Mammary epithelial cell (primary cell): ENCODE measurements around the gene TRIM63.

Experiments used
- CTCF ChIP-seq, 2 donors: IDR thresholded peaks in 1 of 2; conservative IDR thresholded peaks in 1 of 2; 2 replicates each; pipeline ENCODE4 v1.5.1; 2011 to 2012; ENCODE audit warnings: inconsistent platforms in 2 of 2, low read length in 2 of 2, mild to moderate bottlenecking in 2 of 2, control low read depth in 1 of 2, low read depth in 1 of 2; ENCODE audit not compliant: insufficient read depth in 1 of 2; ENCODE audit errors: extremely low read depth in 1 of 2
- EZH2 ChIP-seq: IDR thresholded peaks from 2 replicates; pipeline ENCODE4 v1.6.1; 2012; ENCODE audit warnings: low read length, inconsistent platforms, borderline replicate concordance

GRCh38 chr1:26109229-26110164 is 42.1 kb upstream of the TRIM63 start:
- TF ChIP-seq EZH2 (no peak), CTCF (conservative IDR thresholded peaks at IDR 0.05 in 1 of 2, IDR thresholded peaks at IDR 0.05 in 1 of 2; ENCODE audit: extremely low read depth in 1 of 2, insufficient read depth in 1 of 2, low read depth in 1 of 2, low read length in 2 of 2) (no peak)
